ENCODE data around the gene FADS1. TPM values are rescaled to one million over a fixed set of nuclear protein-coding genes. Genes with fewer than 3 reads are reported as not detected.

FADS1 gene
- total RNA-seq, 1 donor from 2014 or later = 24.1 TPM

DNA sequence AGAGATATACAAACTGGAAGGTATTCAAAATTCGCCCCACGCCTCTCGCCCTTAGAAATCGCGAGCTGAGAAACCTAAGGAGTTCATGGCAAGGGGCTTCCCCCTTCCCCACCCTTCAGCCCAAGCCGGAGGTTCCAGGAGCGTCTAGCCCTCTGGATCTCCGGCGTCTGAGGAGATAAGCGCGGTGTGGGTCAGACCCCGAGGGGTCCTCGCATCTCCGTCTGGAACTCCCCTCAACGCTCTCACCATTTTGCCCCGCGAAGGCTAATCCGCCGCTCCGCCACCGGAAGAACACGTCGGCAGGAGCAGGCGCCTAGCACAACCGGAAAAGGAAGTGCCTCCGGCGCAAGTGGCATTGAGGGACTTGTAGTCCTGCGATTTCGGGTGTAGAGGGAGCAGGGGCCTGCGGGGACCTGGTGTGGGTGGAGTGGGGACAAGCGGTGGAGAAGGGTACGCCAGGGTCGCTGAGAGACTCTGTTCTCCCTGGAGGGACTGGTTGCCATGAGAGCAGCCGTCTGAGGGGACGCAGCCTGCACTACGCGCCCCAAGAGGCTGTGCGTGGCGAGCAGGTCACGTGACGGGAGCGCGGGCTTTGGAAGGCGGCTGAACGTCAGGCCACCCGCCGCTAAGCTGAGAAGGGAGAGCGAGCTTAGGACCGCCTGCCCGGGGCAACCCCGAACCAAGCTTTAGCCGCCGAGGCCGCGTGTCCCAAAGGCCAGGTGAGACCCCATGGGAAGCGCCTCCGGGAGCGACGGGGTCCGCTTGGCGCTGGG is 24.3 kb downstream of the FADS1 start, which contains the start of the genes FEN1 and TMEM258:
FEN1 (plus strand) TSS at position 602 of the 773 bp plus-strand sequence. CDS start 2,451 bp downstream, outside the sequence.
TMEM258 (minus strand) TSS at position 290 of the 773 bp plus-strand sequence; CDS start at position 249, 41 bp downstream.
- peaks cover 43% of the 10 kb centered on the region for H3K36me3 ChIP-seq
- H3K9me3 ChIP-seq (replicated peaks) = no peaks in the 10 kb centered on the region
- TF ChIP-seq, protein P1, sequence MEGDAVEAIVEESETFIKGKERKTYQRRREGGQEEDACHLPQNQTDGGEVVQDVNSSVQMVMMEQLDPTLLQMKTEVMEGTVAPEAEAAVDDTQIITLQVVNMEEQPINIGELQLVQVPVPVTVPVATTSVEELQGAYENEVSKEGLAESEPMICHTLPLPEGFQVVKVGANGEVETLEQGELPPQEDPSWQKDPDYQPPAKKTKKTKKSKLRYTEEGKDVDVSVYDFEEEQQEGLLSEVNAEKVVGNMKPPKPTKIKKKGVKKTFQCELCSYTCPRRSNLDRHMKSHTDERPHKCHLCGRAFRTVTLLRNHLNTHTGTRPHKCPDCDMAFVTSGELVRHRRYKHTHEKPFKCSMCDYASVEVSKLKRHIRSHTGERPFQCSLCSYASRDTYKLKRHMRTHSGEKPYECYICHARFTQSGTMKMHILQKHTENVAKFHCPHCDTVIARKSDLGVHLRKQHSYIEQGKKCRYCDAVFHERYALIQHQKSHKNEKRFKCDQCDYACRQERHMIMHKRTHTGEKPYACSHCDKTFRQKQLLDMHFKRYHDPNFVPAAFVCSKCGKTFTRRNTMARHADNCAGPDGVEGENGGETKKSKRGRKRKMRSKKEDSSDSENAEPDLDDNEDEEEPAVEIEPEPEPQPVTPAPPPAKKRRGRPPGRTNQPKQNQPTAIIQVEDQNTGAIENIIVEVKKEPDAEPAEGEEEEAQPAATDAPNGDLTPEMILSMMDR (IDR thresholded peaks at IDR 0.05; ENCODE audit: borderline replicate concordance) = peak; percentile 29
- H3K27me3 ChIP-seq (ENCODE audit: low read depth) = no peaks in the 10 kb centered on the region
- peak within 1 kb of the TSS; percentile 96 for H3K27ac ChIP-seq (replicated peaks)
- H3K4me1 ChIP-seq = peaks cover 33% of the 10 kb centered on the region
- DNase-seq = peak; percentile 89
- H3K4me3 ChIP-seq = peak within 1 kb of the TSS; percentile 88
- intact Hi-C loops (cut with micrococcal nuclease) = loop anchor here (10.0 kb wide), 3 partner anchors 102 to 292 kb away; partner anchors contain the start of gene FADS3

DNA sequence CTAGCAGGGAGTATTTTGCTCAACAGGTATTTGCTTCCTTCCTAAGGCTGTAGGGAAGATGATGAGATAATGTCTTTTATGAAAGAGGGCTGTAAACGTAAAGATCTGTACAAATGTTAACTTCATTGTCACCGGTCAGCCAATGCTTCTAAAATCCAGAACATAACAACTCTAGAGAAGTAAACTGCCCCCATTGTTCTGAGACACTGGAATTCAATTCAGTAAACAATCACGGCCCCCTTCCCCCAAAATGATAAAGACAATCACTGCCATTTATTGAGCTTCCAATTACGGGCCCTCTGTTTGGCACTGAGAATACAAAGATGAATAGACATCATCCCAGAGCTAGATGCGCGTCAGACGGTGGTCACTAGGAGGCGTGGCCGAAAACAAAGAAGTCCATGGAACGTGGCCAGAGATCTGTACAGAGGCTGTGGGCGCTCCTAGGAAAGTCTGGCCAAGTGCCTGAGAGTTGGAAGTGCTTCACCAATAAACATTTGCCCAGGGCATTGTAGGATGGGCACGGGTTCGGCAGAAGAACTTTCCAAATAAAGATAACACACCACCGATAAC is 25.0 kb downstream of the FADS1 start:
- intact Hi-C loops (cut with micrococcal nuclease) = loop anchor here (10.0 kb wide), 3 partner anchors 103 to 293 kb away; partner anchors contain the start of gene FADS3
- Histone ChIP-seq H3K4me3 (peak overlapping the region; percentile 88), H3K36me3 (peaks cover 50% of the 10 kb centered on the region), H3K9me3 (replicated peaks) (no peaks in the 10 kb centered on the region), H3K27me3 (ENCODE audit: low read depth) (no peaks in the 10 kb centered on the region), H3K27ac (replicated peaks) (peak overlapping the region; percentile 96), H3K4me1 (peaks cover 30% of the 10 kb centered on the region)
- peak; percentile 32 for DNase-seq
- TF ChIP-seq, protein P1 (IDR thresholded peaks at IDR 0.05; ENCODE audit: borderline replicate concordance) = no peak

DNA sequence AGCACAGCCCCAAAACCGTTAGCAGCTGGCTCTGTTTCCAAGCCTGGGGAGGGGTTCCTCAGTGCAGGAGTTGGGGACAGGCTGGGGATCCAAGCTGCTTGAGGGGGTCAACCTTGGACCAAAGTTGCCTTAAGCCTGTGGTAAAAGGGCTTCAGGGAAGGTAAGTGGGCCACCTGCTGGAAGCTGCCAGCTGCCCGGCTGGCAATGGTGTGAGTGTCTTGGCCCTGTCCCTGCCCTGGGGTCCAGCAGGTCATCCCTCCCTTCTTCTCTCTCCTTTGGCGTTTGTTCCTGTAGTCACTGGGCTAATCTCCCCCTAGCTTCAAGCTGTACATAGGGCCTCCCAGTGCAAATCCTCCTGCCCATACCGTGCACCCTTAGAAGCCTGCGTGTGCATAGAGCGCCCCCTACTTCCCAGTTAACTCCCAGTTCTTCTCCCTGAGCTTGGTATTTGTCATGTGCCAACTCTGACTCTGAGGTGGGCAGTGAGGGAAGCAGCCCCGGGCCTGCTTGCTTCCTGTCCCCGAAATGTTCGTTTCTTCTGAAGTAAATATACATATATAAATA is 28.8 kb downstream of the FADS1 start:
- TF ChIP-seq, protein P1 (IDR thresholded peaks at IDR 0.05; ENCODE audit: borderline replicate concordance) = peak; percentile 34
- intact Hi-C loops (cut with micrococcal nuclease) = no loop called here
- Histone ChIP-seq H3K27me3 (ENCODE audit: low read depth) (no peaks in the 10 kb centered on the region), H3K9me3 (replicated peaks) (no peaks in the 10 kb centered on the region), H3K27ac (replicated peaks) (no peak overlapping the region), H3K4me1 (peaks cover 21% of the 10 kb centered on the region), H3K36me3 (peaks cover 55% of the 10 kb centered on the region), H3K4me3 (no peak overlapping the region)
- DNase-seq = no peak

DNA sequence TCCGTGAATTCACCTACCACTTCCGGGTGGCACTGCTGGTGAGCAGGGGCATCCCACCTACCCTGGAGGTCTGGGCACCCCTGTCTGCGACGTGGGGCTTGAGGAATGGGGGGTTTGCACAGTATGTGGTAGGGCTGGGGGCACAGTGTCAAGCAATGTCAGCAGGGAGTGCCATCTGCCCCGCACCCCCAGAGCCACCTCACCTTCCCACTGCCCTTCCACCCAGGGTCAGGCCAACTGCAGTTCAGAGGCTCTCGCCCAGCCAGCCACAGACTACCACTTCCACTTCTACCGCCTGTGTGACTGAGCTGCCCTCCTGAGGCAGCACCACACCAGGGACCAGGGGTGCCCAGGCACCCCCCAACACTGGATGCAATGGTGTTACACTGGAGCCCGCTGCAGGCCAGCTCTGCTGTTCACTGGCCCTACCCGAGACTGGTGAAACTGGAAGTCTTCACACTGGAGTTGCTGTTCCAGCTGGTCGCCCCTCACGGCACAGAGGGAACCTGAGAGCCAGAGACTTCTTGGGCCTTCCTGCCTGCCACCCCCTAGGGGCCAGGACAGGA is 30.9 kb downstream of the FADS1 start:
- intact Hi-C loops (cut with micrococcal nuclease) = no loop called here
- peaks cover 55% of the 10 kb centered on the region for H3K36me3 ChIP-seq
- H3K27me3 ChIP-seq (ENCODE audit: low read depth) = no peaks in the 10 kb centered on the region
- peaks cover under 1% of the 10 kb centered on the region for H3K4me1 ChIP-seq
- no peaks in the 10 kb centered on the region for H3K9me3 ChIP-seq (replicated peaks)
- H3K27ac ChIP-seq (replicated peaks) = no peak overlapping the region
- TF ChIP-seq, protein P1 (IDR thresholded peaks at IDR 0.05; ENCODE audit: borderline replicate concordance) = no peak
- no peak overlapping the region for H3K4me3 ChIP-seq
- DNase-seq = no peak

DNA sequence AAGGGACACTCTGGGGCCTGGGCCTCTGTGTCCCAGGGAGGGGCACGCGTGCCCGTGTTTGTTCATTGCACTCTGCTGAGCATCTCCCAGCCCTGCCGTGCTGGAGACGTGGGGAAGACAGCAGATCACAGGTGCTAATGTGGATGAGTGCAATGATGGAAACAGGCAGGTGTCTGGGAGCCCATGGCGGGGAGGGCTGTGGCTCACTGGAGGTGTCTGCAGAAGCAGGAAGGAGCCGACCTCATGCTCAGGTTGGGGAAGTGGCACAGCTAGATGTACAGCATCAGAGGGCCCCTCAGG is 32.3 kb downstream of the FADS1 start:
- no peaks in the 10 kb centered on the region for H3K27me3 ChIP-seq (ENCODE audit: low read depth)
- H3K4me3 ChIP-seq = no peak overlapping the region
- no peak for DNase-seq
- intact Hi-C loops (cut with micrococcal nuclease) = no loop called here
- H3K27ac ChIP-seq (replicated peaks) = no peak overlapping the region
- no peaks in the 10 kb centered on the region for H3K4me1 ChIP-seq
- TF ChIP-seq, protein P1 (IDR thresholded peaks at IDR 0.05; ENCODE audit: borderline replicate concordance) = no peak
- H3K9me3 ChIP-seq (replicated peaks) = no peaks in the 10 kb centered on the region
- peaks cover 46% of the 10 kb centered on the region for H3K36me3 ChIP-seq

All from left ventricle myocardium inferior (tissue), 1 donor.